ENCODE data around the gene ANKRD28. TPM values are rescaled to one million over a fixed set of nuclear protein-coding genes. Genes with fewer than 3 reads are reported as not detected.

Gene ANKRD28
- total RNA-seq, 1 donor from 2014 or later, result 106 TPM

GRCh38 chr3:15726881-15727280, 70.9 kb downstream of the ANKRD28 start:
- no peak for DNase-seq (ENCODE audit: low read depth)

- DNase-seq (ENCODE audit: low read depth), result peak; percentile 49
Observed at GRCh38 chr3:15726043-15726442, 71.7 kb downstream of the ANKRD28 start.

GRCh38 chr3:15724446-15724845, 73.3 kb downstream of the ANKRD28 start:
- DNase-seq (ENCODE audit: low read depth), result no peak

GRCh38 chr3:15723624-15723884, 74.2 kb downstream of the ANKRD28 start:
- no peak for DNase-seq (ENCODE audit: low read depth)

- DNase-seq (ENCODE audit: low read depth), result peak; percentile 53
Observed at GRCh38 chr3:15722877-15723623, 74.7 kb downstream of the ANKRD28 start.

GRCh38 chr3:15716178-15716577, 81.6 kb downstream of the ANKRD28 start:
- no peak for DNase-seq (ENCODE audit: low read depth)

GRCh38 chr3:15714448-15714847, 83.3 kb downstream of the ANKRD28 start:
- no peak for DNase-seq (ENCODE audit: low read depth)

GRCh38 chr3:15713364-15713763, 84.4 kb downstream of the ANKRD28 start:
- DNase-seq (ENCODE audit: low read depth), result no peak

GRCh38 chr3:15711281-15711680, 86.5 kb downstream of the ANKRD28 start:
- no peak for DNase-seq (ENCODE audit: low read depth)

GRCh38 chr3:15708882-15709677, 88.7 kb downstream of the ANKRD28 start:
- DNase-seq (ENCODE audit: low read depth), result peak; percentile 43

- DNase-seq (ENCODE audit: low read depth), result no peak
Observed at GRCh38 chr3:15707779-15708178, 90.0 kb downstream of the ANKRD28 start.

- no peak for DNase-seq (ENCODE audit: low read depth)
Observed at GRCh38 chr3:15703346-15703745, 94.4 kb downstream of the ANKRD28 start.

- DNase-seq (ENCODE audit: low read depth), result no peak
Observed at GRCh38 chr3:15694628-15695027, 103.2 kb downstream of the ANKRD28 start.

- DNase-seq (ENCODE audit: low read depth), result no peak
Observed at GRCh38 chr3:15693355-15693754, 104.4 kb downstream of the ANKRD28 start.

GRCh38 chr3:15690748-15691147, 107.0 kb downstream of the ANKRD28 start:
- no peak for DNase-seq (ENCODE audit: low read depth)

- no peak for DNase-seq (ENCODE audit: low read depth)
Observed at GRCh38 chr3:15690230-15690629, 107.5 kb downstream of the ANKRD28 start.

GRCh38 chr3:15685927-15686326, 111.9 kb downstream of the ANKRD28 start:
- no peak for DNase-seq (ENCODE audit: low read depth)

- no peak for DNase-seq (ENCODE audit: low read depth)
Observed at GRCh38 chr3:15683253-15683652, 114.5 kb downstream of the ANKRD28 start.

- no peak for DNase-seq (ENCODE audit: low read depth)
Observed at GRCh38 chr3:15682561-15683185, 115.1 kb downstream of the ANKRD28 start.

- no peak for DNase-seq (ENCODE audit: low read depth)
Observed at GRCh38 chr3:15681668-15682067, 116.1 kb downstream of the ANKRD28 start.

- DNase-seq (ENCODE audit: low read depth), result no peak
Observed at GRCh38 chr3:15679306-15679705, 118.5 kb downstream of the ANKRD28 start.

- no peak for DNase-seq (ENCODE audit: low read depth)
Observed at GRCh38 chr3:15676259-15676658, 121.5 kb downstream of the ANKRD28 start.
